HG03175 (cell line): Measurements from ENCODE around the gene SUPT20HL2.
"Not testable (repeated sequence)": the region's sequence is repeated elsewhere in the genome, so short reads cannot be mapped to it uniquely, and the experiment has no call there.

Experiments
- ATAC-seq: cut with Tn5 transposase; IDR thresholded peaks from one replicate; pipeline ENCODE4 v1.9.1; 2021; ENCODE audit warnings: mild to moderate bottlenecking, moderate library complexity; ENCODE audit not compliant: unreplicated experiment

The SUPT20HL2 gene

DNA sequence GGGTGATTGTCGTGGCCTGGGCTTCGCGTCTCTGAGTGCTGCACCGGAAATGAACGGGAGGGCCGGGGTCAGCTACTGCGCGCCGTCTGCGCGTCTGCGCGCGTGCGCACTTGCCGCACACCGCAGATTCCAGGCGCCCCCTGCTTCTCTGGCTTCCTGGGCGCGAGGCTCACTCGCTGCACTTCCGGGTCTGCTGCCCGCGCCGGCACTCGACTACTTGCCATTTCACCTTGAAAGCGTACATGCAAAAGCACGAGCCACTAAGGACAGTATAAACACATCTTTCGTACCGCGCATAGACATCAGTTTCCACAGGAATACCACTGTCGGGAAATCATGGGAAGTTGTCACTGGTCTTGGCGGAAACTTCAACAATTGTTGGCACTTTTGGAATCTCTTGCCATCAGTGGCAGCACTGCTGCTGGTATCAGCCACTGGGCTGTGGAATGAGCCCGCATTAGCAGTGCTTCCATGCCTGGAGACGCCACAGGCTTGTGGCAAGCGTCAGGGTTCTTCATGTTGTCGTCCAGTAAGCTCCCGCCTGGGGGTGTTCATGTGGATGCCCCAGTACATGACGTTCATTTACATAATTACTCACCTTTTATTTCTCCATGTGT, at the start of gene SUPT20HL2:
SUPT20HL2 (minus strand) TSS at position 51 of the 617 bp plus-strand sequence. CDS start 754 bp downstream, outside the sequence.
- no peak for ATAC-seq

DNA sequence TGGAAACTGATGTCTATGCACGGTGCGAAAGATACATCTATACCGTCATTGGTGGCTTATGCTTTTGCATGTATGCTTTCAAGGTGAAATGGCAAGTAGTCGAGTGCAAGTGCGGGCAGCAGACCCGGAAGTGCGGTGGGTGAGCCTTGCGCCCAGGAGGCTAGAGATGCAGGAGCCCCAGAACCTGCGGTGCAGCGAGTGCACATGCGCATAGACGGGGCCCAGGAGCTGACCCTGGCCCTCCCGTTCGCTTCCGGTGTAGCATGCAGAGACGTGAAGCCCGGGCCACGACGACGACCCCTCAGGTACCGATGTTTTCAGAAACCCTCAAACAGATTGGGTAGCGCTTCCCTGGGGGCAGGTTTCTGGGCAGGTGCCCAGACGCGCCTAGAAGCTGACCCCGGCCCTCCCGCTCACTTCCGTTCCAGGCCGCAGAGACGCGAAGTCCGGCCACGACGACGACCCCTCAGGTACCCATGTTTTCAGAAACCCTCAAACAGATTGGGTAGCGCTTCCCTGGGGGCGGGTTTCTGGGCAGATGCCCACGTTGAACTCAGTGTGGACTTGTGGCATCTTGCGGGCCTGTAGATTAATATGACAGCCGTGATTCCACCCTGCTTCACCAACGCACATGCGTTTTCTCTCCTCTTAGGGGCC, 48.3 kb upstream of the SUPT20HL2 start:
- ATAC-seq, result not testable (repeated sequence)

- ATAC-seq, result no peak
Measured at GRCh38 chrX:24360272-24360671, 46.4 kb upstream of the SUPT20HL2 start, which contains the start of gene SUPT20HL1. TSS of gene SUPT20HL1 (plus strand) at chrX:24360639. CDS start at chrX:24362761, 2,122 bp downstream.

DNA sequence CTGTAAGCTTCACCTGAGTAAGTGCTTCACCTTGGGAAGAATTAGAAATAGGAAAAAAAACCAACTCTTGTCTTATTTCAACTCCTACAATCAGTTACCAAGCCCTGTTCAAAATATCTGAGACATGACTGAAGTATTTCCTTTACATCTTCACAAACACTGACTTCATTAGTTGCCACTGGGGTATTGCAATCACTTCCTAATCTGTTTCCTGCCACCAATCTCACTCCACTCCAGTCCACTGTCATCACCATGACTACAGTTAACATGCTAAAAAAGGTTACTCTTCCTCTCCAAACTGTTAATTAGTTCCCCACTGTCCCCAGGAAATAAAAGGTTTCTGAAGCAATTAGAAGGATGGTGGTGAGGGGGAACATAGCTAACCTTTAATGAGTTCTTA, 43.2 kb upstream of the SUPT20HL2 start:
- ATAC-seq, result no peak

DNA sequence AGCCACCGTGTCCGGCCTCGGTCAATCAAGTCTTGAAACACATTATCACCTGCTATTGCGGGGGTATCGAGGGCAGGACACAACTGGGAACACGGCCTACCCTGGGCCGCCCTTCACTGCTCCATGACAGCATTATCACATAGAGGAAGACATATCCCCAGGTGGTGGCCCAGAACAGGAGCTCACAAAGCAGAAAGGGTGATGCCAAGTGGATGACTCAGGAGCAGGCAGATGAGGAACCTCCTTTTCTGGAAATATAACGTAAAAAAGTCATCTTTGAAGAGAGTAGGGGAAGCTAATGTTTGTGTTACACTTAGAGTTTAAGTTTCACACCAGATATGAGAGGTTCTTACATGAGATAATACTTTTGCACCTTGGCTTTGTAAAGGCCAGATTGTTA, 41.2 kb upstream of the SUPT20HL2 start:
- ATAC-seq, result no peak

GRCh38 chrX:24350217-24350616, 36.3 kb upstream of the SUPT20HL2 start:
- ATAC-seq, result no peak

GRCh38 chrX:24347881-24348280, 34.0 kb upstream of the SUPT20HL2 start:
- no peak for ATAC-seq

DNA sequence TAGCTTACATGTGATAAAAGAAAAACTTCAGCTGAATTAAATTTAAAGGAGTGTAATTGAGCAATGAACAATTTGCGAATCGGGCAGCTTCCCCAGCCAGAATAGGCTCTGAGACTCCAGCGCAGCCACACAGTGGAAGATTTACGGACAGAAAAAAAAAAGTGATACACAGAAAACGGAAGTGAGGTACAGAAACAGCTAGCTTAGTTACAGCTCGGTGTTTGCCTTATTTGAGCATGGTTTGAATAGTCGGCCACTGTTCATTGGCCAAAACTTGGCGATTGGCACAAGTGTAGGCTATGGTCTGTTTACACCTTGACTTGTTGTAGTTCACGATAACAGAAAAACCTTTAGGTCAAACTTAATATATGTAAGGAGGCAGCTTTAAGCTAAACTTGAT, 29.9 kb upstream of the SUPT20HL2 start:
- peak; percentile 97 for ATAC-seq

DNA sequence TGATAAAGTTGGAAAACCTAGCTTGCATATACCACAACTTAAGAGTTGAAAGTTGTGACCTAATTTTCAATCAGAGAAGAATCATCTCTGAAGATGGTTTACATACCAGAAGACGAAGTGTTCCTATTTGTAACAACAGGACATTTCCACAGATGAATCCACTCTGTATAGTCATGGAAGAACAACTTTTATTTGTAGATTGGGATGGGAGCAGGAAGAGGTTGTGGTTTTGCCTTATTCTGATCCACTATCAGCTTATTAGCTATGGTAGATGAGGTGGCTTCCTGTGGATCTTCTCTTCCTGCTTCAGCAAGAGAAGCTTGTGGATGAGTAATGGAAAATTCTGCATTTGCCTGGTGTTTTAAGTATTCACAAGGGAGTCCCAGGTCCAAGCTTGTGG, 27.9 kb upstream of the SUPT20HL2 start:
- ATAC-seq, result no peak

DNA sequence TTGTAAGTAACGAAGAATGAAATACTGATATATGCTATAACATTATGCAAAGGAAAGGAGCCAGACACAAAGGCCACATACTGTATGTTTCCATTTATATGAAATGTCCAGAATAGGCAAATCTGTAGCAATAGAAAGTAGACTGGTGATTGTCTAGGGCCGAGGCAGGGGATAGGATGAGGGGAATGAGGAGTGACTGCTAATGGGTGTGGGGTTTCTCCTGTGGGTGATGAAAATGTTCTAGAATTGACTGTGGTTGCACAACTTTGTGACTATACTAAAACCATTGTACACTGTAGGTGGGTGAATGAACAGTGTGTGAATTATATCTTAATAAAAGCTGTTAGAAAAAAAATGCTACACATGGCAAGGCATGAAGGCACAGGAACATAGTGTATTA, 26.6 kb upstream of the SUPT20HL2 start:
- no peak for ATAC-seq

- ATAC-seq, result no peak
Measured at GRCh38 chrX:24339911-24340310, 26.0 kb upstream of the SUPT20HL2 start.

DNA sequence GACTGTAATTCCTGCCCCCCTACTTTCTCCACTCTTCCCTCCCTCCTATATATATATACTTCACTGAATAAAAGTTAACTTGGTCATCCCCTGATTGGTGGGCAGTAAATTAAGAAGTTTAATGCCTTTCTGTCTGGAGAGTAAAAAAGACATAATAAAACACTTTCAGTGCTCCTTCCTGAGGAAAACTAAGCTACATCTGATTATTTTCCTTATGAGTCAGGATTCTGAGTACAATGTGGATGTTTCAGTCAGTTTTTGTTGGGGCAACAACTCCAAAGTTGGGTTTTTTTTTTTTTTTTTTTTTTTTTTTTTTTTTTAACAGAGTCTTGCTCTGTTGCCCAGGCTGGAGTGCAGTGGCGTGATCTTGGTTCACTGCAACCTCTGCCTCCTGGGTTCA, 22.0 kb upstream of the SUPT20HL2 start:
- no peak for ATAC-seq

DNA sequence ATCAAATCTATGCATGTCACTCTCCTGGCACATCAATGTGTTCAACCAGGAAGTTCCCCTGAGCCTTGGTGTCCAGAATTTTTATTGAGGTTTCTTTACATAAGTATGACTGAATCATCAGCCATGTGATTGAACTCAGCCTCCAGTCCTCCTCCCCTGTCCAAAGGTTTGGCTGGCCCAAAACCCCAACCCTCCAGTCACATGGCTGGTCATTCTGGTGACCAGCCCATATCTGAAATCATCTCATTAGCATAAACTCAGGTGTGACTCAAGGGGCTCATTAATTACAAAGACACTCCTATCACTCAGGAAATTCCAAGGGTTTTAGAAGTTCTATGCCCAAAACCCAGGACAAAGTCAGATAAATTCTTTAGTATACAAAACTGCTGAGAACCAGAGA, 20.6 kb upstream of the SUPT20HL2 start:
- no peak for ATAC-seq

DNA sequence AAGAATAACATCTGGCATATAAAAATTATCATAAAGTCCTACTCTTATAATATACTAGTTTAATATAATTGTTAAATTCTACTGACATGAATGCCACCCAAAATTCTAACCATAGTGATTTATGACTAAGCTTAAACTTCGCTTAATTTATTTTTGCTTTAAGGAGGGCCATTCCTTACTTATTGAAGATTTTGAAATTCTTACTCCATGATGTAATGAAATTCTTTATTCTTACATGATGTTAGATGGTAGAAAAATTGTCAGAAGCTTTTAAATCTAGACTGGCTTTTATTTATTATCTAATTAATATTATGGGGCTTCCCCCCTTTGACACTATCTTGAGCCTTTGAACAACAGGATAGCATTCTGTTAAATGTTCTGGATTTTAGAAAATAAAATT, 19.5 kb upstream of the SUPT20HL2 start:
- no peak for ATAC-seq

DNA sequence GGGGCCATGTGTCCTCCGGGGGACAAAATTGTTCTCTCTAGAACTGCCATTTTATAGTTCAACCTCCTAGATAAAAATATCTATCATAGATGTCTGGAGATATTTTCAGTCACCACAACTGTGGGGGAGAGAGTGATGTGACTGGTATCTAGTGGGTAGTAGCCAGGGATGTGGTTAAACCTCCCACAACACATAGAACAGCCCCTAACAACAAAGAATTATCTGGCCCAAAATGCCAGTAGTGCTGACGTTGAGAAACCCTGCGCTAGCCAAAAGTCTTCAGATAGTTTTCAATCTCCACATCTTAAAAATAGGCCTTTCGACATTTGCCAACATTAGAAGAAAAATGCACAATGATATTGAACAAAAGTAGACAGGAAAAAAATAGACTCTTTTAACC, 19.0 kb upstream of the SUPT20HL2 start:
- no peak for ATAC-seq

DNA sequence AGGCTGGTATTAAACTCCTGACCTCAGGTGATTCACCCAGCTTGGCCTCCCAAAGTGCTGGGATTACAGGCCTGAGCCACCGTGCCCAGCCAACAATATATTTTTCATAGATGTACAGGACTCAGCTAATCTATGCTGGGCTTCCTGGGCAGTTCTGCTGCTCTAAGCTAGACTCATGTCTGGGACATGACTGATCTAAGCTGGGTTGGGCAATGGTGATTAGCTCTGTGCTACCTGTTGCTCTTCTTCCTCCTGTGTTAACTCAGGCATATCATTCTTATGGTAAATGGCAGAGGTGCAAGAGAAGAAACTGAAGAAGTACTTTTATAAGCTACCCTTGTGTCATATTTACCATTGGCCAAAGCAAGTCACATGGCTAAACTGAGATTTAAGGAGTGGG, 11.4 kb upstream of the SUPT20HL2 start:
- ATAC-seq, result no peak

DNA sequence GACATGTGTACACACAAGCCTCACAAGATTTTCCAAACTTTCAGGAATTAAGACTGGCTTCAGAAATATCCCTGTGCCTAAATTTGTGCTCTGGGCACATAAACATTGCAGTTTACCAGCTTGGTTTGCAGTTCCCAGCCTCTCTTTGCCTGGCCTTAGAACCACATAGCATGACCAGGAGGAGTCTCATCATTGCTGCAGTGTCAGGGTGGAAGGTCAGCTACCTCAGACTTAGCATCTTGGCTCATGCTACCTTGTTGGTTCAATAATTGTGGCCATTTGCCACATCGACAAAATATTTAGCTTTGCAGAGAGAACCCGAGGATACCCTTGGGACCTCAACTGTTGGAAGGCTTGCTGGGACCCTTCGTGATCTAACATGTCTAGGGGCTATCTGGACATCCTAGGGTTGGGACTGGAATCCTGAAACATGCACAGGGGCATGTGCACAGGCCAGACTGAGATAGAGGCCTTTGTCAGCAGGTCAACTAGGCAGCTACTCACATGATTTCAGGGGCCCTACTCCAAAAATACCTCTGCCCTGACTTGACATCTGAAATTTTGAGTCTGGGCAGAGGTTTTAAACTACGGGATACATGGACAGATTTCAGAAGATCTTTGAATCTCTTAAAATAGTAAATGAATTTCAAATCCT, 8.0 kb upstream of the SUPT20HL2 start:
- no peak for ATAC-seq

DNA sequence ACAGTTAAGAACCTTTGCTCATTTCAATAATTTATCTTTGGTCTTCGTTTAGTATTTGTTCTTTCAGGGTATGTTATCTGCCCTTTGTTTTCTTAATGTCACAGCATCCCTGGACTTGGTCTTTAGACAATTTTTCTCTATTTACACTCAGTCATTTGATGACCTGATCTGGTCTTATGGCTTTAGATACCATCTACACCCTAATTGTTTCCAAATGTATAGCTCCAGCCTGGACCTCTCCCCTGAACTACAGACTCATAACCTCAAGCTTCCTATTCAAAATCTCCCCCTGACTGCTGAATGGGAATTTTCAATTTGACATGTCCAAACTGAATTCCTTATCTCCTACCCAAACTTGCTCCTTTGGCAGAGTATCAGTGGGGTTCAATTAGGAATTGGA, 3.7 kb upstream of the SUPT20HL2 start:
- no peak for ATAC-seq

DNA sequence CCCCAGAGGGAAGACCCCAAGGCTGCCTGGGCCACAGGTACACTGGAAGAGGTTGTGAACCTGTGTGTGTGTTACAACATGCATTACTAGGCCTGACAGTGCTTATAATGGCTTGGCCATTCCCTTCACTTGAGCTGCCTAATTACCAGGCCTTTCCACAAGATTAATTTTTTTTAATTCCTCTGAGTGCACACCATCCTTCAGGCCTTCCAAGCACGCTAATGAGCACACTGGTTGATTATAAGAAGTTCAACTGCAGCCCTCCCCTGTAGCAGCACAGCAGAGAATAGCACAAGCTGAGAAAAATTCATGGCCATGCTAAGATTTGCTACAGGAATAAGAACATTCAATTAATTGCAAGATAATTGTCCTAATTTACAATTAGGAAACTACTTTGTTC, 2.2 kb upstream of the SUPT20HL2 start:
- no peak for ATAC-seq

- ATAC-seq, result not testable (repeated sequence)
Measured at GRCh38 chrX:24312249-24312607, 1.6 kb downstream of the SUPT20HL2 start.

GRCh38 chrX:24311507-24312248, 2.2 kb downstream of the SUPT20HL2 start:
- ATAC-seq, result not testable (repeated sequence)

- not testable (repeated sequence) for ATAC-seq
Measured at GRCh38 chrX:24310916-24311315, 3.0 kb downstream of the SUPT20HL2 start.
